CD4-positive, CD25-positive, alpha-beta regulatory T cell (primary cell): Measurements from ENCODE around the gene EXOC1. TPM values are rescaled to one million over a fixed set of nuclear protein-coding genes. Genes with fewer than 3 reads are reported as not detected.

Source experiments
- ATAC-seq, 2 donors: fragments of 150-1000 bp; cut with Tn5 transposase; one replicate each; pipeline ENCODE4 v1.10.0; 2021; ENCODE audit warnings: low read depth in 2 of 2, moderate number of reproducible peaks in 2 of 2, moderate library complexity in 1 of 2
- DNase-seq, 3 donors: peaks; one replicate each; pipeline versions ENCODE4 v3.0.0 to v3.0.0-alpha.2; 2012 to 2022; ENCODE audit warnings: mixed read lengths in 1 of 3
- H3K27ac ChIP-seq: one replicate; pipeline ENCODE4 v1.7.0; 2013; ENCODE audit warnings: mild to moderate bottlenecking, low read length; ENCODE audit not compliant: insufficient read depth, poor library complexity, severe bottlenecking
- H3K27me3 ChIP-seq: one replicate; pipeline ENCODE4 v1.7.0; 2013; ENCODE audit warnings: low read length; ENCODE audit not compliant: control insufficient read depth, insufficient read depth
- H3K36me3 ChIP-seq: one replicate; pipeline ENCODE4 v1.7.0; 2013; ENCODE audit warnings: mild to moderate bottlenecking, low read length, moderate library complexity; ENCODE audit not compliant: control insufficient read depth, insufficient read depth
- H3K4me1 ChIP-seq: 2 replicates; pipeline ENCODE4 v1.7.0; 2013; ENCODE audit warnings: mild to moderate bottlenecking, low read length; ENCODE audit not compliant: insufficient read depth, control insufficient read depth, poor library complexity, severe bottlenecking
- H3K4me3 ChIP-seq: one replicate; pipeline ENCODE4 v1.7.0; 2013; ENCODE audit warnings: low read depth, mild to moderate bottlenecking, low read length, moderate library complexity
- H3K9me3 ChIP-seq, 2 experiments: 1 replicate in 1 of 2; 2 replicates in 1 of 2; pipeline ENCODE4 v1.7.0; 2013; ENCODE audit warnings: low read length in 2 of 2, mild to moderate bottlenecking in 1 of 2, moderate library complexity in 1 of 2; ENCODE audit not compliant: control insufficient read depth in 2 of 2
- H3K27ac Mint-ChIP-seq, 3 donors: one replicate each; pipeline ENCODE4 v1.8.0; 2020 to 2022; ENCODE audit warnings: mild to moderate bottlenecking in 3 of 3, mixed read lengths in 3 of 3, moderate library complexity in 2 of 3
- H3K27me3 Mint-ChIP-seq: one replicate; pipeline ENCODE4 v1.8.0; 2022; ENCODE audit warnings: mild to moderate bottlenecking, mixed read lengths
- H3K36me3 Mint-ChIP-seq: one replicate; pipeline ENCODE4 v1.8.0; 2020; ENCODE audit warnings: mixed read lengths
- H3K4me1 Mint-ChIP-seq, 4 donors: one replicate each; pipeline ENCODE4 v1.8.0; 2020 to 2022; ENCODE audit warnings: mixed read lengths in 4 of 4, mild to moderate bottlenecking in 1 of 4
- H3K4me3 Mint-ChIP-seq, 4 donors: one replicate each; pipeline ENCODE4 v1.8.0; 2020 to 2022; ENCODE audit warnings: mild to moderate bottlenecking in 4 of 4, mixed read lengths in 4 of 4, moderate library complexity in 3 of 4
- H3K9me3 Mint-ChIP-seq, 7 donors: one replicate each; pipeline ENCODE4 v1.8.0; 2020 to 2022; ENCODE audit warnings: mixed read lengths in 7 of 7, mild to moderate bottlenecking in 3 of 7, moderate library complexity in 2 of 7
- polyA plus RNA-seq, 4 donors: library from polyadenylated mRNA; unstranded; fragments of 300-500 nt; fragmentation: Illumina TruSeq; gene quantifications; one replicate each; pipeline ENCODE4 v1.2.3, GENCODE V29; 2021
- total RNA-seq: library from RNA; stranded (reverse); gene quantifications from one replicate; pipeline ENCODE4 v1.2.3, GENCODE V29; 2022

EXOC1 gene
- total and polyA plus RNA-seq, 5 donors from 2014 or later = 14.8 to 24.3 (median 17.1) TPM

GRCh38 chr4:55939421-55939820 lies 86.0 kb downstream of the EXOC1 start:
- Mint-ChIP-seq H3K27me3 (no peaks in the 10 kb centered on the region), H3K9me3 (peaks cover 9 to 54% (median 32%) of the 10 kb centered on the region in 7 donors), H3K27ac (no peak overlapping the region), H3K36me3 (peaks cover 31% of the 10 kb centered on the region), H3K4me1 (peaks cover 0 to 5% (median 1%) of the 10 kb centered on the region in 4 donors), H3K4me3 (no peak overlapping the region)
- H3K36me3 ChIP-seq = peaks cover 29% of the 10 kb centered on the region
- no peak overlapping the region for H3K4me3 ChIP-seq
- no peak overlapping the region for H3K27ac ChIP-seq
- DNase-seq = no peak
- peaks cover 34 to 38% of the 10 kb centered on the region in 2 experiments for H3K9me3 ChIP-seq
- H3K27me3 ChIP-seq = no peaks in the 10 kb centered on the region
- H3K4me1 ChIP-seq = no peaks in the 10 kb centered on the region
- ATAC-seq = no peak

- peaks cover 29% of the 10 kb centered on the region for H3K36me3 ChIP-seq
- ATAC-seq = no peak
- H3K27ac ChIP-seq = no peak overlapping the region
- H3K4me3 ChIP-seq = no peak overlapping the region
- H3K4me1 ChIP-seq = peaks cover 6% of the 10 kb centered on the region
- Mint-ChIP-seq H3K4me1 (peaks cover 0 to 25% (median 13%) of the 10 kb centered on the region in 4 donors), H3K27ac (no peak overlapping the region), H3K9me3 (peaks cover 4 to 47% (median 20%) of the 10 kb centered on the region in 7 donors), H3K27me3 (no peaks in the 10 kb centered on the region), H3K4me3 (no peak overlapping the region), H3K36me3 (peaks cover 45% of the 10 kb centered on the region)
- no peaks in the 10 kb centered on the region for H3K27me3 ChIP-seq
- H3K9me3 ChIP-seq = peaks cover 29 to 37% of the 10 kb centered on the region in 2 experiments
- DNase-seq = no peak
These were observed 88.5 kb downstream of the EXOC1 start for GRCh38 chr4:55941881-55942396.

- Mint-ChIP-seq H3K27me3 (no peaks in the 10 kb centered on the region), H3K9me3 (peaks cover 0 to 14% (median 0%) of the 10 kb centered on the region in 7 donors), H3K36me3 (peaks cover 18% of the 10 kb centered on the region), H3K27ac (peak overlapping the region; percentile 95 to 98 (median 96)), H3K4me1 (peaks cover 21 to 67% (median 42%) of the 10 kb centered on the region in 4 donors), H3K4me3 (peak overlapping the region; percentile 90 to 100 (median 94))
- Histone ChIP-seq H3K27ac (peak overlapping the region; percentile 94), H3K4me3 (peak overlapping the region; percentile 98), H3K36me3 (peaks cover 3% of the 10 kb centered on the region), H3K9me3 (peaks cover 0 to 2% of the 10 kb centered on the region in 2 experiments), H3K4me1 (peaks cover 35% of the 10 kb centered on the region), H3K27me3 (no peaks in the 10 kb centered on the region)
- ATAC-seq = no peak
- peak in 1 of 3 donors; percentile 52 for DNase-seq
These were observed 93.9 kb downstream of the EXOC1 start for GRCh38 chr4:55947254-55947882.

- Mint-ChIP-seq H3K27me3 (no peaks in the 10 kb centered on the region), H3K27ac (peak overlapping the region; percentile 95 to 98 (median 96)), H3K36me3 (peaks cover 22% of the 10 kb centered on the region), H3K4me1 (peaks cover 21 to 69% (median 44%) of the 10 kb centered on the region in 4 donors), H3K9me3 (peaks cover 0 to 14% (median 0%) of the 10 kb centered on the region in 7 donors), H3K4me3 (peak overlapping the region; percentile 90 to 100 (median 94))
- ATAC-seq (peak; percentile 35 to 41), DNase-seq (peak; percentile 40 to 83 (median 69))
- Histone ChIP-seq H3K36me3 (peaks cover 9% of the 10 kb centered on the region), H3K27me3 (no peaks in the 10 kb centered on the region), H3K9me3 (peaks cover 0 to 2% of the 10 kb centered on the region in 2 experiments), H3K27ac (peak overlapping the region; percentile 94), H3K4me1 (peaks cover 35% of the 10 kb centered on the region), H3K4me3 (peak overlapping the region; percentile 98)
These were observed 94.7 kb downstream of the EXOC1 start for GRCh38 chr4:55947912-55948725.

- H3K4me1 ChIP-seq = peaks cover 35% of the 10 kb centered on the region
- H3K4me3 Mint-ChIP-seq = peak within 1 kb of the TSS; percentile 90 to 100 (median 94)
- H3K36me3 ChIP-seq = peaks cover 15% of the 10 kb centered on the region
- no peaks in the 10 kb centered on the region for H3K27me3 ChIP-seq
- peaks cover 24 to 66% (median 44%) of the 10 kb centered on the region in 4 donors for H3K4me1 Mint-ChIP-seq
- peak within 1 kb of the TSS; percentile 96 to 98 (median 96) for H3K27ac Mint-ChIP-seq
- H3K27me3 Mint-ChIP-seq = no peaks in the 10 kb centered on the region
- peaks cover 24% of the 10 kb centered on the region for H3K36me3 Mint-ChIP-seq
- H3K9me3 ChIP-seq = no peaks in the 10 kb centered on the region
- peak; percentile 83 to 84 for ATAC-seq
- peak within 1 kb of the TSS; percentile 94 for H3K27ac ChIP-seq
- peak within 1 kb of the TSS; percentile 98 for H3K4me3 ChIP-seq
- DNase-seq = peak; percentile 90 to 95 (median 93)
- H3K9me3 Mint-ChIP-seq = peaks cover 0 to 14% (median 0%) of the 10 kb centered on the region in 7 donors
These were observed 95.5 kb downstream of the EXOC1 start, which contains the start of gene CEP135 for GRCh38 chr4:55948726-55949481. Gene CEP135, plus strand, starts transcription at chr4:55948945. Its CDS starts 3,186 bp downstream, at chr4:55952131.

- Mint-ChIP-seq H3K4me1 (peaks cover 26 to 64% (median 42%) of the 10 kb centered on the region in 4 donors), H3K4me3 (peak overlapping the region; percentile 90 to 100 (median 94)), H3K27me3 (no peaks in the 10 kb centered on the region), H3K36me3 (peaks cover 26% of the 10 kb centered on the region), H3K27ac (peak overlapping the region; percentile 90 to 96 (median 96)), H3K9me3 (peaks cover 0 to 13% (median 0%) of the 10 kb centered on the region in 7 donors)
- Histone ChIP-seq H3K4me1 (peaks cover 35% of the 10 kb centered on the region), H3K9me3 (no peaks in the 10 kb centered on the region), H3K27ac (peak overlapping the region; percentile 94), H3K4me3 (peak overlapping the region; percentile 88), H3K36me3 (peaks cover 19% of the 10 kb centered on the region), H3K27me3 (no peaks in the 10 kb centered on the region)
- DNase-seq (no peak), ATAC-seq (no peak)
These were observed 96.0 kb downstream of the EXOC1 start for GRCh38 chr4:55949482-55949802.
